OCI-LY1 (cell line): ENCODE data around the gene FTCD.

ENCODE experiments used
- H2AFZ ChIP-seq: fragments of 200-600 bp; sonication (generic), shearing (Covaris generic); 2 replicates; pipeline ENCODE4 v1.6.0; 2014; ENCODE audit warnings: antibody characterized with exemption, mild to moderate bottlenecking, low read length
- H3F3A ChIP-seq: fragments of 200-600 bp; sonication (generic), shearing (Covaris generic); 2 replicates; pipeline ENCODE4 v1.6.0; 2014; ENCODE audit warnings: mild to moderate bottlenecking, antibody characterized with exemption, low read length, moderate library complexity; ENCODE audit not compliant: insufficient read depth
- H3K27ac ChIP-seq: fragments of 200-600 bp; sonication (generic); 2 replicates; pipeline ENCODE4 v1.5.1; 2014; ENCODE audit warnings: low read length, mixed run types, mild to moderate bottlenecking, low read depth; ENCODE audit not compliant: poor library complexity, severe bottlenecking
- H3K27me3 ChIP-seq: fragments of 200-600 bp; sonication (generic); 2 replicates; pipeline ENCODE4 v1.6.0; 2014; ENCODE audit warnings: antibody characterized with exemption, mild to moderate bottlenecking, low read length, moderate library complexity; ENCODE audit not compliant: insufficient read depth
- H3K36me3 ChIP-seq: fragments of 200-600 bp; sonication (generic); 2 replicates; pipeline ENCODE4 v1.6.1; 2014; ENCODE audit warnings: mild to moderate bottlenecking, antibody characterized with exemption, low read length, moderate library complexity, mixed read lengths; ENCODE audit not compliant: insufficient read depth
- H3K4me1 ChIP-seq: fragments of 200-600 bp; sonication (generic); 2 replicates; pipeline ENCODE4 v1.5.1; 2014; ENCODE audit warnings: mild to moderate bottlenecking, low read length, moderate library complexity; ENCODE audit not compliant: insufficient read depth, severe bottlenecking
- H3K4me2 ChIP-seq: fragments of 200-600 bp; sonication (generic), shearing (Covaris generic); 2 replicates; pipeline ENCODE4 v1.6.1; 2014; ENCODE audit warnings: low read length
- H3K4me3 ChIP-seq: fragments of 200-600 bp; sonication (generic); 2 replicates; pipeline ENCODE4 v1.5.1; 2014; ENCODE audit warnings: low read length, low read depth, mild to moderate bottlenecking, mixed read lengths; ENCODE audit not compliant: poor library complexity, severe bottlenecking
- H3K79me2 ChIP-seq: fragments of 200-600 bp; shearing (Covaris generic); 2 replicates; pipeline ENCODE4 v1.6.1; 2016; ENCODE audit warnings: mixed run types, low read length, mixed read lengths; ENCODE audit not compliant: insufficient read depth
- H3K9ac ChIP-seq: fragments of 200-600 bp; sonication (generic), shearing (Covaris generic); 2 replicates; pipeline ENCODE4 v1.6.1; 2014; ENCODE audit warnings: mild to moderate bottlenecking, low read length, mixed read lengths
- H3K9me2 ChIP-seq: fragments of 200-600 bp; sonication (generic), shearing (Covaris generic); 2 replicates; pipeline ENCODE4 v1.6.1; 2014; ENCODE audit warnings: low read depth, mild to moderate bottlenecking, low read length, mixed read lengths
- H3K9me3 ChIP-seq: fragments of 200-600 bp; shearing (Covaris generic); 2 replicates; pipeline ENCODE4 v1.6.1; 2014; ENCODE audit warnings: low read length, mixed read lengths
- H4K20me1 ChIP-seq: fragments of 200-600 bp; sonication (generic), shearing (Covaris generic); 2 replicates; pipeline ENCODE4 v1.6.0; 2016; ENCODE audit warnings: mild to moderate bottlenecking, low read length; ENCODE audit not compliant: insufficient read depth
- CTCF ChIP-seq: fragments of 200-600 bp; sonication (generic), shearing (Covaris generic); IDR thresholded peaks from 2 replicates; pipeline ENCODE4 v1.5.1; 2017; ENCODE audit warnings: mild to moderate bottlenecking, antibody characterized with exemption, low read length, moderate library complexity, mixed read lengths
- EZH2 ChIP-seq: fragments of 200-600 bp; sonication (generic), shearing (Covaris generic); IDR thresholded peaks from 2 replicates; pipeline ENCODE4 v1.8.0; 2017; ENCODE audit warnings: borderline replicate concordance, mixed run types, mild to moderate bottlenecking, antibody characterized with exemption, low read length, moderate library complexity, mixed read lengths

Gene FTCD

GRCh38 chr21:46117586-46118315 is 37.6 kb downstream of the FTCD start:
- 0 out of 2 replicates have a peak, but pooled peaks cover 2% of the 10 kb centered on the region for H3K9me3 ChIP-seq
- no peaks in the 10 kb centered on the region for H3K4me1 ChIP-seq
- no peaks in the 10 kb centered on the region for H4K20me1 ChIP-seq
- H3K36me3 ChIP-seq: no peaks in the 10 kb centered on the region; the same call in 1 of the 2 replicates
- H3K79me2 ChIP-seq: no peaks in the 10 kb centered on the region
- H3K4me3 ChIP-seq: no peak overlapping the region
- H2AFZ ChIP-seq: no peak overlapping the region
- TF ChIP-seq CTCF (no peak), EZH2 (no peak)
- H3K27ac ChIP-seq: no peak overlapping the region
- no peaks in the 10 kb centered on the region for H3K9me2 ChIP-seq
- peaks cover 5% of the 10 kb centered on the region; the same call in 1 of the 2 replicates for H3K27me3 ChIP-seq
- H3F3A ChIP-seq: no peaks in the 10 kb centered on the region
- no peak overlapping the region for H3K4me2 ChIP-seq
- H3K9ac ChIP-seq: no peak overlapping the region

- Histone ChIP-seq H3K79me2 (no peaks in the 10 kb centered on the region), H3K27me3 (peaks cover 5% of the 10 kb centered on the region; the same call in 1 of the 2 replicates), H3K4me1 (no peaks in the 10 kb centered on the region), H4K20me1 (no peaks in the 10 kb centered on the region), H3K4me2 (no peak overlapping the region), H2AFZ (no peak overlapping the region), H3K9me2 (no peaks in the 10 kb centered on the region), H3K27ac (no peak overlapping the region), H3K36me3 (no peaks in the 10 kb centered on the region; the same call in 1 of the 2 replicates), H3K9me3 (0 out of 2 replicates have a peak, but pooled peaks cover 2% of the 10 kb centered on the region), H3K9ac (no peak overlapping the region), H3F3A (no peaks in the 10 kb centered on the region), H3K4me3 (no peak overlapping the region)
- TF ChIP-seq EZH2 (no peak), CTCF (no peak)
Observed at GRCh38 chr21:46116776-46117585, 38.4 kb downstream of the FTCD start.

GRCh38 chr21:46116189-46116775 is 39.1 kb downstream of the FTCD start:
- Histone ChIP-seq H3K27ac (no peak overlapping the region), H4K20me1 (no peaks in the 10 kb centered on the region), H3K9ac (no peak overlapping the region), H2AFZ (no peak overlapping the region), H3K4me1 (no peaks in the 10 kb centered on the region), H3F3A (no peaks in the 10 kb centered on the region), H3K9me2 (no peaks in the 10 kb centered on the region), H3K4me2 (no peak overlapping the region), H3K9me3 (0 out of 2 replicates have a peak, but pooled peaks cover 2% of the 10 kb centered on the region), H3K36me3 (no peaks in the 10 kb centered on the region; the same call in 1 of the 2 replicates), H3K79me2 (no peaks in the 10 kb centered on the region), H3K27me3 (peaks cover 5% of the 10 kb centered on the region; the same call in 1 of the 2 replicates), H3K4me3 (no peak overlapping the region)
- TF ChIP-seq EZH2 (no peak), CTCF (no peak)
